ENCODE data around the gene PDE11A.

DNA sequence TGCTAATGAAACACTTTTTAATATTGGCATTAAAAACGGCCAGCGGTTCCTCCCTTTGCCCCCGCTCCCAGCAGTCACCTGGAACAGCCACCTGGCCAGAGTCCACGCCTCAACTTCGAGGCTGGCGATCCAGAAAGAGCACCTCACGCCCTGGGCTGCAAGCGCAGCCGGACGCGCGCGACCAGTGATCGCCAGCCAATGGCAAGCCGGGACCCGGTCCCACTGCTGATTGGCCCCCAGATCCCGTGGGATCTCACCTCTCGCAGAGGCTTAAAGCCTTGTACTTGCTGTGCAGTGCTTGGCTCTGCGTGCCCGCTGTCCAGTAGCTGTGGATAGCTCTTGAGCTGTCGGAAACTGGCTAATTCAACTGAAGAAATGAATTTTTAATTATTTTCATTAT, 35.6 kb upstream of the PDE11A start:
- TF ChIP-seq, protein P1, sequence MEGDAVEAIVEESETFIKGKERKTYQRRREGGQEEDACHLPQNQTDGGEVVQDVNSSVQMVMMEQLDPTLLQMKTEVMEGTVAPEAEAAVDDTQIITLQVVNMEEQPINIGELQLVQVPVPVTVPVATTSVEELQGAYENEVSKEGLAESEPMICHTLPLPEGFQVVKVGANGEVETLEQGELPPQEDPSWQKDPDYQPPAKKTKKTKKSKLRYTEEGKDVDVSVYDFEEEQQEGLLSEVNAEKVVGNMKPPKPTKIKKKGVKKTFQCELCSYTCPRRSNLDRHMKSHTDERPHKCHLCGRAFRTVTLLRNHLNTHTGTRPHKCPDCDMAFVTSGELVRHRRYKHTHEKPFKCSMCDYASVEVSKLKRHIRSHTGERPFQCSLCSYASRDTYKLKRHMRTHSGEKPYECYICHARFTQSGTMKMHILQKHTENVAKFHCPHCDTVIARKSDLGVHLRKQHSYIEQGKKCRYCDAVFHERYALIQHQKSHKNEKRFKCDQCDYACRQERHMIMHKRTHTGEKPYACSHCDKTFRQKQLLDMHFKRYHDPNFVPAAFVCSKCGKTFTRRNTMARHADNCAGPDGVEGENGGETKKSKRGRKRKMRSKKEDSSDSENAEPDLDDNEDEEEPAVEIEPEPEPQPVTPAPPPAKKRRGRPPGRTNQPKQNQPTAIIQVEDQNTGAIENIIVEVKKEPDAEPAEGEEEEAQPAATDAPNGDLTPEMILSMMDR (IDR thresholded peaks at IDR 0.05), result no peak
- no peak for TF ChIP-seq POLR2A (IDR thresholded peaks at IDR 0.05)

Data from lower leg skin (tissue), 3 donors.